GM21423 (cell line): ENCODE results near the gene MYOT.
A peak's percentile ranks its signal among the peaks of the same experiment; 100 is the strongest.
"Not testable (repeated sequence)": the region's sequence is repeated elsewhere in the genome, so short reads cannot be mapped to it uniquely, and the experiment has no call there.

ENCODE experiments used
- ATAC-seq: cut with Tn5 transposase; IDR thresholded peaks from one replicate; pipeline ENCODE4 v1.9.1; 2021; ENCODE audit warnings: mild to moderate bottlenecking, moderate library complexity; ENCODE audit not compliant: unreplicated experiment

MYOT gene

GRCh38 chr5:137856201-137856600, 11.5 kb upstream of the MYOT start:
- no peak for ATAC-seq

GRCh38 chr5:137856916-137857862, 10.5 kb upstream of the MYOT start:
- no peak for ATAC-seq

GRCh38 chr5:137858223-137858916, 9.3 kb upstream of the MYOT start:
- ATAC-seq, result peak; percentile 81

GRCh38 chr5:137858954-137859353, 8.7 kb upstream of the MYOT start:
- ATAC-seq, result no peak

GRCh38 chr5:137862251-137862650, 5.4 kb upstream of the MYOT start:
- ATAC-seq, result no peak

GRCh38 chr5:137863653-137864052, 4.0 kb upstream of the MYOT start:
- not testable (repeated sequence) for ATAC-seq

- ATAC-seq, result no peak
Observed at GRCh38 chr5:137866541-137867388, 895 bp upstream of the MYOT start.

GRCh38 chr5:137870647-137871339, 3.1 kb downstream of the MYOT start:
- ATAC-seq, result no peak

GRCh38 chr5:137871571-137871970, 3.9 kb downstream of the MYOT start:
- ATAC-seq, result no peak

GRCh38 chr5:137872466-137872865, 4.8 kb downstream of the MYOT start:
- no peak for ATAC-seq

GRCh38 chr5:137876101-137876500, 8.4 kb downstream of the MYOT start:
- ATAC-seq, result no peak

- ATAC-seq, result no peak
Observed at GRCh38 chr5:137880313-137880712, 12.7 kb downstream of the MYOT start.

GRCh38 chr5:137887831-137888230, 20.2 kb downstream of the MYOT start:
- ATAC-seq, result no peak

GRCh38 chr5:137888466-137888862, 20.8 kb downstream of the MYOT start:
- no peak for ATAC-seq

GRCh38 chr5:137888863-137889759, 21.5 kb downstream of the MYOT start, which contains the start of gene PKD2L2:
Gene PKD2L2 (plus strand): TSS chr5:137889457. CDS start chr5:137889492, 35 bp downstream.
- ATAC-seq, result peak; percentile 95

- no peak for ATAC-seq
Observed at GRCh38 chr5:137890845-137891244, 23.2 kb downstream of the MYOT start.

GRCh38 chr5:137891849-137892248, 24.2 kb downstream of the MYOT start:
- ATAC-seq, result no peak

- no peak for ATAC-seq
Observed at GRCh38 chr5:137894586-137894985, 26.9 kb downstream of the MYOT start.

GRCh38 chr5:137896560-137896959, 28.9 kb downstream of the MYOT start:
- no peak for ATAC-seq
